ENCODE measurements around the gene PITPNC1.
"Not testable (repeated sequence)": the region's sequence is repeated elsewhere in the genome, so short reads cannot be mapped to it uniquely, and the experiment has no call there.

PITPNC1 gene

DNA sequence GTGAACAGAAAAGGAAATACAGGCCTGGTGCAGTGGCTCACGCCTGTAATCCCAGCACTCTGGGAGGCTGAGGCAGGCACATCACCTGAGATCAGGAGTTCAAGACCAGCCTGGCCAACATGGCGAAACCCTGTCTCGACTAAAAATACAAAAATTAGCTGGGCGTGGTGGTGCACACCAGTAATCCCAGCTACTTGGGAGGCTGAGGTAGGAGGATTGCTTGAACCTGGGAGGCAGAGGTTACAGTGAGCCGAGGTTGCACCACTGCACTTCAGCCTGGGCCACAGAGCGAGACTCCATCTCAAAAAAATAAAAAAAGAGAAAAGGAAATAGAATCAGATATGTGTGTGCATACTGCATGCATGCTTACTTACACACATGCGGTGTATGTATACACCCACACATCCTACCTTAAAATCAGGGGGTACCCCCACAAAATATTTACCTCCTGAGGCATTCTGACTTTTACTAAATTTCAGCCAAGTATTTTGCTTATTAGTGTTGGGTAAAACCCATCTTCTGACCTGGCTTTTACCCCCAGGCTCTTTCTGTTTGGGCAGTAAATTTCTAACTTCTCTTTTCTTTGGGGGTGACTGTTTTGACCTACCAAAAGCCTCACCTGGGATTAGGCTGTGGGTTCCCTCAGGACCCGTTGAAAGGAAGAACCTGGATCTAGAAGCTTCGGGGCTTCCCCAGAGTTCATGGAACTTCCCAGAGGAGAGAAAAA, 201.8 kb downstream of the PITPNC1 start:
- DNase-seq (ENCODE audit: low spot score), result not testable (repeated sequence)

DNA sequence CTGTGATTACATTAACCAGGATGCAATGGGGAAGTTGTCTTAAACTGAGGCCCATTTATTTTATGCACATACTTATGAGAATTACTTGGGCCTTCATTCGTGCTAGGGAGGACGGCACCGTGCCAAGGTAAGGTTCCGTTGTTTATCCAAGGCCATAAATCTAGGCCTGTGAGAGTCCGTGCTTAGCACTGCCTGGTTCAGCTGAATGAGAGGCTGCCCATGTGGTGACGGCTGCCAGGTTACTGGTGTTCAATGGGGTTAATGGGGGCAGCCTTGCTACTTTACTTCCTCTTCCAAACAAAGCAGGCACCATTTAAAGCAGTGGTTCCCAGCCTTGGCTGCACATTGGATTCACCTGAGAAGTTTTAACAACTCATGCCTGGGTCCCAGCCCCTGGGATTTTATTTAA, 205.6 kb downstream of the PITPNC1 start:
- DNase-seq (ENCODE audit: low spot score), result no peak

DNA sequence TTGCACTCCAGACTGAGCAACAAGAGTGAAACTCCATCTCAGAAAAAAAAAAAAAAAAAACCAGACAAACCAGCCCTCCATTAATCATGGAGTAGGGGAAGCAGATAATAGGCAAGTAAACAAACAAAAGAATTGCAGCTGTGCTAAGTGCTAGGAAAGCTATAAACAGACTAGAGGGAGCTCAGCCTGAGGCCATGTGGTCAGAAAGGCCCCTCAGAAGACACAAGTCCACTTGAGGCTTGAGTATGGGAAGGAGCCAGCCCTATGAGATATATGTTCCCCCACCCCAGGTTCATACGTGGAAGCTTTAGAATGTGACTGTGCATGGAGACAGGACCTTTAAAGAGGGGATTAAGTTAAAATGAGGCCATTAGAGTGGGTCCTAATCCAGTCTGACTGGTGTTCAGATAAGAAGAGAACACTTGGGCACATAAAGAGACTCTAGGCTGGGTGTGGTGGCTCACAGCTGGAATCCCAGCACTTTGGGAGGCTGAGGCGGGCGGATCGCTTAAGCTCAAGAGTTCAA, 208.1 kb downstream of the PITPNC1 start:
- no peak for DNase-seq (ENCODE audit: low spot score)

DNA sequence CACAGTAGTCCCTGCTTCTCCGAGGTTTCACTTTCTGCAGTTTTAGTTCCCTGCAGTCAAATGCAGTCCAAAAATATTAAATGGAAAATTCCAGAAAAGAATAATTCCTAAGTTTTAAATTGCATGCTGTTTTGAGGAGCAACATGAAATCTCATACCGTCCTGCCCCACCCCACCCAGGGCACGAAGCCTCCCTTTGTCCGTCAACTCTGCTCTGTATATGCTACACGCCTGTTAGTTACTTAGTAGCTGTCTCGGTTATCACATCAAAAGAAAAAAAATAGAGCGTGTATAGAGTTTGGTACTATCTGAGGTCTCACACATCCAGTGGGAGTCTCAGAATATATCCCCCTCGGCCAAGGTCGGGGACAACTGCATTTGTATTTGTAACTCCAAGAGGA, 211.2 kb downstream of the PITPNC1 start:
- DNase-seq (ENCODE audit: low spot score), result no peak

DNA sequence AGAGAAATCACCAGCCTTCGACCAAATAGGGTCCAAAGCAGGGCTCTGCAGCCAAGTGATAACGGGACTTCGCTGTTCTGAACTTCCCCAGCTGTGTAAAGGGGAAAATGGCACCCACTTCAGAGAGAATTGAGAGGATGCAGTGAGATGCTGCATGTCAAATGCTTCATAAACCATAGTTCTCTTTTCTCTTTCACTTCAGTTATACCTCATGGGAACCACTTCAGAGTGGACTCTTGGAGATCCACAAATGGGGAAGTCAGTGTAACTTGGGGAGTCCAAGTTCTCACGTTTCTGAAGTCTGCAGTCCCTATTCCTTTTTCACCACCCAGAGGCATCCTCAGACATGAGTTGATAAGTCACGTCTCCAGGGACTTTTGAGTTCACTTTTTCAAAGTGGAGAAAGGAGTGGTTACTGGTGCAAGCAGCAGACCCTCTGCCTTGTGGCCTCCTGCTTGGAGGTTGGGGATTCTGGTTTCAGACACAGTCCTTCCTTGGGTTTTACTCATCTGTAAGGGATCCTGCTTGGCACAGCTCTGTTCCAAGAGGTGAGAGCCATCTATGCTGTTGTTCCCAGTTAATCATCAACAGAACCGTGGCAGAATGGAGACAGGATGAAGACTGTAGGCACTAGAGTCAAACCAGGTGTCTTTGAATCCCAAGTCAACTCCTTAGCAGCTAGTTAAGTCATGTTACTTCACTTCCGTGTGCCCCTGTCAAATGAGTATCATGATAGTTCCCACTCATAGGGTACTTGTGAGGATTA, 217.2 kb downstream of the PITPNC1 start:
- no peak for DNase-seq (ENCODE audit: low spot score)

DNA sequence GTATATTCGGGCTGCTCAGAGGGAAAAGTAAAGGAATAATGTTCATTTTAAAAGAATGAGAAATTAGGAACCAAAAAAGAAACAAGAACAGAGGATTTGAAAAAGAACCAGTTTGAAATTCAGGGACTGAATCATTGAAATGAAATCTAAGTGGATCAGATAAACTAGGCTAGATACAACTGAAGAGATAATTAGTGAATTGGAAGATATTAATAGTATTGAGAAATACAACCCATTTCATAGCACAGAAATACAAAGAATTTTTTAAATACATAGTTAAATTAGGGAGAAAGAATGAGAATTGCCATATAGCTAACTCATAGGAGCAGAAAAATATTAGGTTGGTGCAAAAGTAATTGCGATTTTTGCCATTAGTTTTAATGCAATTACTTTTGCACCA, 223.3 kb downstream of the PITPNC1 start:
- no peak for DNase-seq (ENCODE audit: low spot score)

DNA sequence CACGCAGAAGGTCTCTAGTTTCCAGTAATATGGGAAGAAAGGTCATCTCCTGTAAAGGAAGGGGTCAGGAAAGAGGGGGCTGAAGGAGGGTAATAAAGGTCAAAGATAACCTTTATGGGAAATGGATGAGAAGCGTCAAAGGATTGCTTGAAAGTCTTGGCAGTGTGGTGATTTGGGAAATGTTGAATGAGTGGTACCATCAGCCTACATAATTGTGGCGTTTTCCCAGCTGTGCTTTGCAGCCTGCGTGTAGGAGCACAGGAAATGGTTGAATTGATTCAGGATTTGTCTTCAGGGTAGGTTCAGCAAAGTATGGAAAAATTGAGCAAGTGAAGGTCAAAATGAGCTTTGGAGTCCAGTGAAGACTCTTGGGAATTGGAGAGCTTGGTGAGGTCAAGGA, 224.8 kb downstream of the PITPNC1 start:
- DNase-seq (ENCODE audit: low spot score), result no peak

DNA sequence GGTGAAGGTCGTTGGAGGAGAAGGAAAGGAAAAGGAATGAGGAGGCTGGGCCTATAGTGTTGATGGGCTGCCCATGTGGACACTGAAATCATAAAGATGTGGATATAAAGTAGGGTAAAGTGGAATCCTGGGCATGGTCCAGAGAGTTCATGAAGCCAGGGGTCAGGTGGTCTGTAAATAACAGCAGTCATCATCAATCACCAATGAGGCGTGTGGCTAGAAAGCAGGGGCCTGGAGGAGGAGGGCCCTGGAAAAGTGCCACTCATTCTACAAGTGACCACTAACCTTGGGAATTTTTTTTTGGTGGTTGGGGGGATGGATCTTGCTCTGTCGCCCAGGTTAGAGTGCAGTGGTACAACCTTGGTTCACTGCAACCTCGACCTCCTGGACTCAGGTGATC, 225.4 kb downstream of the PITPNC1 start:
- no peak for DNase-seq (ENCODE audit: low spot score)

GRCh38 chr17:67602974-67603373, 225.9 kb downstream of the PITPNC1 start:
- peak; percentile 32 for DNase-seq (ENCODE audit: low spot score)

DNA sequence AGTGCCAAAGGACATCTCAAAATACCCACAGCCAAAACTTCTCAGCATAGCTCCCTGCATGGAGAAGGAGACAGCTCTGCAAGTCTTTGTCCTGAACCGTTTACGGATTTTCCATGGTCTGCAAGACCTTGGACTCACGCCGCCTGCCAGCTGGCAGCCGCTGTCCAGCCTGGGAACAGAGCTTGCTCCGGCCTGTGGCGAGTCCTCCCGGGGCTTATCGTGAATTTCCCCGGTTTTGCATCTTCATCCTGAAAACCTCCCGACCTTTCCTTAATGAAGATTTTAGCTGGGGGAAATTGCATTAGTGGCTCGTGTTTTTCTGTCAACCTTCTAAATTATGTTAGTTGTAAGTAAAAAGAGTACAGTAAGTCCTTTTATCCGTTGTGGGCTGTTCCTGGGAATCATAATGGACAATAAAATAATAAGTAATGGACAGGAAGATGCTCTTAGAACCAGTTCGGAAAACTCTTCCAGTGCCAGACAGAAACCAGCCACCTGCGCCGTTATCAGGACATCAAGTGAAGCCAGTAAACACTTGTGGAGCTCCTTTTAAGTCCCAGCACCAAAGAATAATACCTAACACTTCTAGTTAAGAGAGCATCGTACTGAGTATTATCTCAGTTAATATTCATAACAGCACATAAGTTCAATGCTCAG, 228.3 kb downstream of the PITPNC1 start:
- no peak for DNase-seq (ENCODE audit: low spot score)

DNA sequence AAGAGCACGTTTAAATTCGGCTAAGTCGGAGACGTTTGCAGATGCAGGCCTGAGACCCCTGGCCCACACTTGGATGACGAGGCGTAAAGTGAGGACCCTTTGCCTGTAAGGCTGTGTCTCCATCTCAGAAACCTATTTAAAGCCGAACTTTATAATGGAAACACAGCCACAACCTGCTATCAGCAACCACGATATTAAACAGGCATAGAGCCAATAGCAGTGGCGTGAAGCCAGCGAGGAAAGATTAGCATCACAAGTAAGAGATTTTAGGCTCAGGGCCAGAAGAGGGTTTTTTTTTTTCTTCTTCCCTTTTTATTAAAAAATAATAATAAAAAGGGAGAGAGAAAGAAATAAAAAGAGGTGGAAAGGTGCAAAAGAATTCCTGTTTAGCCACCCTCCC, 229.4 kb downstream of the PITPNC1 start:
- no peak for DNase-seq (ENCODE audit: low spot score)

DNA sequence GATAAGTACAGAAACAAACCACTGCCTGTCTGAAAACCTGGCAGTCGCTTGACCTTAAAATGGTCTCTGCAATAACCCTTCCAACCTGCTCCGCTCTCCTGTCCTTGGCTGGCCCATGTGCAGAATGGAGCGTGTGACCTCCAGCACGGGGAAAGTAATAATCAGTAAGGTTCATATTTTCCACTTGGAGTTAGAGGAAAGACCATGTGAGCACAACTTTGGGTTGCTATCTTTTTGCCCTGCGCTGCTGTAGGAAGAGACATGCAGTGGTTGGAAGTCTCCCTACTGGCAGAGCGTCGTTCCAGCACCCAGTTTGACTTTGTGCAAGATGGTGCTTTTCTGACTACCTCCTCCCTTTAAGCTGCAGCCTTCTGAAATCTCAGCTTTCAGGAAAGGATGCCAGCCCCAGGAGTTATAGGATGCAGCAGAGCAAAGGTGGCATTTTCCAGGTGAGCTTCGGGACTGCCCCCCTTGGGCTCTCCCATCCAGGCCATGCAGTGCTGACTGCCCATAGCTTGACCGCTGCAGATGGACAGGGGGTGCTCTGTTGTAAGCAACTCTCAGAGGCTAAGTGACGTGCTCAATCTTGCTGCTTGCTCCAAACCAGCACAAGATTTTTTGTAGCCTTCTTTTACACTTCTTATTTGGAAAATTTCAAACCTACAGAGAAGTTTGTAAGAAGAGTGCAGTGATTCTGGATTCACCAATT, 230.0 kb downstream of the PITPNC1 start:
- no peak for DNase-seq (ENCODE audit: low spot score)

DNA sequence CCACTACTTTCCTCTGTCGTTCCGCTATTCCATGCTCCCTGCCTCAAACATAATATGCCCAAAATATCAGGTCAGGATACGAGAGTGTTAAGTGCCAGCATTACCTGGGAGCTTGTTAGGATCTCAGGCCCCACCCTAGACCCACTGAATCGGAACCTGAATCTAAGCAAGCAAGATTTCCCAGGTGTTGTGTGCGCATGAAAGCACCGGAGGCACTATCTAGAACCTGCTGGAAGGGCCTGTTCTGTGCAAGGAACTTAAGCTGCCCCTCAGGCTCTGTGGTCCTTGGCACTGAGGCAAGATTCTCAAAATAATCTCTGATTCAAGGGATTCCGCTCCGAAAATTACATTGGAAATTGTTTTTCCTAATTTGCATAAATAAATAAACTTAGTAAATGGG, 233.0 kb downstream of the PITPNC1 start:
- no peak for DNase-seq (ENCODE audit: low spot score)

DNA sequence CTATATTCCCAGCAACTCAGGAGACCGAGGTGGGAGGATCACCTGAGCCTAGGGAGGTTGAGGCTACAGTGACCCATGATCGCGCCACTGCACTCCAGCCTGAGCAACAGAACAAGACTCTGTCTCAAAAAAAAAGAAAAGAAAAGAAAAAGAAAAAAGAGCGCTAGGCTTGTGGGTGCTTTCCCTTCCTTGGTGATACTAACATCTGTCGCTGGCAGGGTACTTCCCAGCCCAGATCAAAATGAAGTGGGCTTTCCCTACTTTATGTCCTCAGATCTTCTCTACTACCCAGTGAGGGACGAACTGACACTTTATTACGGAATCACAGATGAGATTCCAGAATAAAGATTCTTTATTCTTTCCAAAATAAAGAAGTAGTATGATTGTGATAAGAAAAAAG, 236.9 kb downstream of the PITPNC1 start:
- DNase-seq (ENCODE audit: low spot score), result no peak

- DNase-seq (ENCODE audit: low spot score), result no peak
Observed at GRCh38 chr17:67615011-67615561, 238.0 kb downstream of the PITPNC1 start.

GRCh38 chr17:67615736-67616135, 238.7 kb downstream of the PITPNC1 start:
- DNase-seq (ENCODE audit: low spot score), result no peak

DNA sequence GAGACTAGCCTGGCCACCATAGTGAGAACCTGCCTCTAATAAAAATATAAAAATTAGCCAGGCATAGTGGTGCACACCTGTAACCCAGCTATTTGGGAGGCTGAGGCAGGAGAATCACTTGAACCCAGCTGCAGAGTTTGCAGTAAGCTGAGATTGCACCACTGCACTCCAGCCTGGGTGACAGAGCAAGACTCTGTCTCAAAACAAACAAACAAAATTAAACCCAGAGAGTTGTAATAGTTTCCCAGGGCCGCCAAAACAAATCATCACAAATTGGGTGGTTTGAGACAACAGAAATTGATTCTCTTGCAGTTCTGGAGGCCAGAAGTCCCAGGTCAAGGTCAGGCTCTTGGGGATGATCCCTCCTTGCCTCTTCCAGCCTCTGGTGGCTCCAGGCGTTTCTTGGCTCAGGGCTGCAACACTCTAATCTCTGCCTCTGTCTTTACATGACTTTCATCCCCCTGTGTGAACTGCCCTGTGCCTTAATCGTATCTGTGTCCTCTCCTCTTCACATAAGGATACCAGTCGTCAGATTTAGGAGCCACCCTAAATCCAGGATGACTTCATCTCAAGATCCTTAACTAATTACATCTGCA, 240.3 kb downstream of the PITPNC1 start:
- no peak for DNase-seq (ENCODE audit: low spot score)

DNA sequence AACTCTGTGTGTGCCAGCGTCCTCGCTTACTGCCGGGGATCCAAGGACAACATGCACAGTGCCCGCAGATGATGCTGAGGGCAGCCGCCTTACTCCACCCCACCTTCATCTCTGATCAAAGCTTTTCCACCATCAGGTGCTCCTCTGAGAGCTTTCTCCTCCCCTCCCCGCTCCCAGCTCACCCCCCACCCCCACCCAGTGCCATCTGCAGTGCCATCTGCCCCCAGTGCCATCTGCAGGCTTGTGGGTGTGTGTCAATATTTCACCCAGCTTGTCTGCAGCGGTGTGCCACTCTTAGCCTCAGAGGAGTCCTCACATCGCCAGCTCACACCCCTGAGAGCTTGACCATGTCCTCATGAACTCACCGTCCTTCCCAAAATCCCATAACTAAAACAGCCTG, 242.5 kb downstream of the PITPNC1 start:
- DNase-seq (ENCODE audit: low spot score), result no peak

DNA sequence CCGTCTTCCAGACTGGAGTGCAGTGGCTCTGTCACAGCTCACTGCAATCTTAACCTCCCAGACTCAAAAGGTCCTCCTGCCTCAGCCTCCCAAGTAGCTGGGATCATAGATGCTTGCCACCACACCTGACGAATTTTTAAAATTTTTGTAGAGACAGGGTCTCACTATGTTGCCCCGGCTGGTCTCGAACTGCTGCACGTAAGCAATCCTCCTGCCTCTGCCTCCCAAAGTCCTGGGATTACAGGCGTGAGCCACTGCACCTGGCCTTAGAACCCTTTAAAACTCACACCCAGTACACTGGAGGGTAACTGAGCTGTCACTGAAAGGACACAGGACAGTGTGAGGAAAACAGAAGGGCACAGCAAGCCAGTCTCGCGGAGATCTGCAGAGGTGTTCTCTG, 243.0 kb downstream of the PITPNC1 start:
- no peak for DNase-seq (ENCODE audit: low spot score)

GRCh38 chr17:67620636-67621035, 243.6 kb downstream of the PITPNC1 start:
- DNase-seq (ENCODE audit: low spot score), result no peak

DNA sequence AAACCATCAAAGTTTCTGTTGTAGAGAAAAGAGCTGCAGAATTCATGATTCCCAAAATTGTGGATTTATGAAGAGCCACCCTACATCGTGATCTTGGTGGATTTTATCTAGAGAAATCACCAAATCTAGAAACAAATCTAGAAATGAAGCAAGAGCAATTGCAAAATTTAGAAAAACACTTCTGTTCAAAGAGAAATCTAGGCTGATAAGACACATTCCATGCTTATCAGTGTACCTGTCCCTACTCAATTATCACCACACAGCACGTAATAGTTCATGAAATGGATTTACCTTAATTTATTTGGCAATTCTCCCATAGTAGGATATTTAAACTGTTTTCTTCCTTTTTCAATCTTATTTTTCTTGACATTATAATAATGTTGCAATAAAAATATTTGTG, 246.7 kb downstream of the PITPNC1 start:
- DNase-seq (ENCODE audit: low spot score), result no peak
